HCT116 (cell line): ENCODE results near the gene COL15A1. TPM values are rescaled to one million over a fixed set of nuclear protein-coding genes. Genes with fewer than 3 reads are reported as not detected.

ENCODE experiments used
- ATAC-seq: fragments of 200-7000 bp; cut with Tn5 transposase; 2 replicates; pipeline ENCODE4 v1.9.1; 2020; ENCODE audit warnings: mild to moderate bottlenecking, moderate library complexity
- BruUV-seq: library from RNA; stranded (reverse); fragments of 400-500 nt; replicated peaks from 2 replicates; lab custom pipeline; 2021; lab: Mats Ljungman, UMichigan
- CTCF ChIA-PET: fragments of 300-600 bp; sonication (Branson Sonifier 250); formaldehyde crosslinking; loops from one replicate; lab custom pipeline; 2021; ENCODE audit warnings: antibody characterized with exemption; lab: Charles Lee
- POLR2A ChIA-PET: fragments of 300-600, 350-600 bp; sonication (Branson Sonifier 250); formaldehyde crosslinking; loops from one replicate; lab custom pipeline; 2021; ENCODE audit warnings: antibody characterized with exemption; lab: Charles Lee
- RAD21 ChIA-PET, 2 experiments: fragments of 300-600 bp; sonication (Branson Sonifier 250); formaldehyde crosslinking; loops; one replicate each; lab custom pipeline; 2023; ENCODE audit warnings: low total read pairs in 2 of 2; ENCODE audit not compliant: uncharacterized antibody in 2 of 2, unreplicated experiment in 2 of 2, low non-redundant PET in 1 of 2; lab: Charles Lee
- DNase-seq: peaks from one replicate; pipeline ENCODE4 v3.0.0-alpha.2; 2010; ENCODE audit warnings: low read depth, low spot score
- H2AFZ ChIP-seq: fragments of 200-600 bp; shearing (Covaris generic), sonication (generic); 2 replicates; pipeline ENCODE4 v1.6.1; 2017; ENCODE audit warnings: low read depth, mixed run types, mixed read lengths, antibody characterized with exemption, low read length; ENCODE audit not compliant: poor library complexity, severe bottlenecking
- H3K27ac ChIP-seq: 2 replicates; pipeline ENCODE4 v1.5.1; 2012; ENCODE audit warnings: low read depth, low read length
- H3K27me3 ChIP-seq: fragments of 200-600 bp; sonication (generic); 2 replicates; pipeline ENCODE4 v1.6.1; 2016; ENCODE audit warnings: mixed run types, low read length, mixed read lengths; ENCODE audit not compliant: insufficient read depth
- H3K36me3 ChIP-seq, 2 experiments: fragments of 200-500 bp in 1 of 2; fragments of 200-600 bp in 1 of 2; sonication (Bioruptor generic) in 1 of 2; sonication (generic) in 1 of 2; 2 replicates each; pipeline versions ENCODE4 v1.5.1 to v1.6.1; 2014 to 2016; ENCODE audit warnings: low read length in 2 of 2, inconsistent platforms in 1 of 2, mixed read lengths in 1 of 2, mixed run types in 1 of 2; ENCODE audit not compliant: insufficient read depth in 2 of 2, control insufficient read depth in 1 of 2
- H3K4me1 ChIP-seq, 2 experiments: fragments of 200-600 bp in 1 of 2; sonication (generic) in 1 of 2; 2 replicates each; pipeline versions ENCODE4 v1.5.1 to v1.6.1; 2012 to 2017; ENCODE audit warnings: low read length in 2 of 2, inconsistent platforms in 1 of 2, mild to moderate bottlenecking in 1 of 2, mixed read lengths in 1 of 2, mixed run types in 1 of 2, moderate library complexity in 1 of 2; ENCODE audit not compliant: insufficient read depth in 2 of 2, control insufficient read depth in 1 of 2
- H3K4me2 ChIP-seq: fragments of 200-600 bp; sonication (generic); 2 replicates; pipeline ENCODE4 v1.6.1; 2017; ENCODE audit warnings: mixed run types, low read length, mixed read lengths
- H3K4me3 ChIP-seq, 2 experiments: fragments of 200-600 bp in 1 of 2; sonication (generic) in 1 of 2; replicated peaks in 1 of 2; 2 replicates each; pipeline ENCODE4 v1.5.1; 2011 to 2016; ENCODE audit warnings: low read length in 2 of 2, control low read depth in 1 of 2, low read depth in 1 of 2, mild to moderate bottlenecking in 1 of 2, mixed read lengths in 1 of 2, mixed run types in 1 of 2
- H3K79me2 ChIP-seq: fragments of 200-600 bp; sonication (generic); 2 replicates; pipeline ENCODE4 v1.6.1; 2017; ENCODE audit warnings: mild to moderate bottlenecking, mixed run types, low read length, moderate library complexity, mixed read lengths; ENCODE audit not compliant: insufficient read depth
- H3K9ac ChIP-seq: fragments of 200-600 bp; sonication (generic); 2 replicates; pipeline ENCODE4 v1.6.1; 2016; ENCODE audit warnings: low read length, mixed read lengths
- H3K9me2 ChIP-seq: fragments of 200-600 bp; sonication (generic), shearing (Covaris generic); 2 replicates; pipeline ENCODE4 v1.6.1; 2017; ENCODE audit warnings: mixed run types, mild to moderate bottlenecking, moderate library complexity; ENCODE audit not compliant: insufficient read depth
- H3K9me3 ChIP-seq, 2 experiments: fragments of 200-500 bp in 1 of 2; fragments of 200-600 bp in 1 of 2; sonication (Bioruptor generic) in 1 of 2; sonication (generic) in 1 of 2; 2 replicates each; pipeline ENCODE4 v1.6.1; 2014 to 2017; ENCODE audit warnings: low read length in 2 of 2, mixed read lengths in 2 of 2, inconsistent platforms in 1 of 2, low read depth in 1 of 2, mild to moderate bottlenecking in 1 of 2, mixed run types in 1 of 2, moderate library complexity in 1 of 2; ENCODE audit not compliant: control insufficient read depth in 1 of 2, insufficient read depth in 1 of 2
- H4K20me1 ChIP-seq: fragments of 200-600 bp; sonication (generic), shearing (Covaris generic); 2 replicates; pipeline ENCODE4 v1.6.1; 2017; ENCODE audit warnings: mixed run types, mild to moderate bottlenecking, moderate library complexity; ENCODE audit not compliant: insufficient read depth
- CBX3 ChIP-seq: IDR thresholded peaks from 2 replicates; pipeline ENCODE4 v1.6.1; 2012; ENCODE audit warnings: low read depth
- EGR1 ChIP-seq: IDR thresholded peaks from 2 replicates; pipeline ENCODE4 v1.6.1; 2012; ENCODE audit warnings: low read depth
- EZH2 ChIP-seq: fragments of 200-600 bp; sonication (generic); IDR thresholded peaks from 2 replicates; pipeline ENCODE4 v1.6.1; 2017; ENCODE audit warnings: antibody characterized with exemption, mixed run types
- FOSL1 ChIP-seq: IDR thresholded peaks from 2 replicates; pipeline ENCODE4 v1.6.1; 2012; ENCODE audit warnings: low read depth
- JUND ChIP-seq: IDR thresholded peaks from 2 replicates; pipeline ENCODE4 v1.6.1; 2012
- POLR2A ChIP-seq: IDR thresholded peaks from 2 replicates; pipeline ENCODE4 v1.7.0; 2011; ENCODE audit warnings: borderline replicate concordance; ENCODE audit not compliant: insufficient read depth, insufficient read length; ENCODE audit errors: extremely low read depth
- RAD21 ChIP-seq: IDR thresholded peaks from 2 replicates; pipeline ENCODE4 v1.6.1; 2012; ENCODE audit warnings: low read depth, mild to moderate bottlenecking
- SP1 ChIP-seq: IDR thresholded peaks from 2 replicates; pipeline ENCODE4 v1.6.1; 2012; ENCODE audit warnings: low read depth
- SRF ChIP-seq: IDR thresholded peaks from 2 replicates; pipeline ENCODE4 v1.6.1; 2012; ENCODE audit warnings: low read depth
- TCF7L2 ChIP-seq: IDR thresholded peaks from 2 replicates; pipeline ENCODE4 v1.7.0; 2011; ENCODE audit warnings: borderline replicate concordance, inconsistent platforms; ENCODE audit not compliant: insufficient read depth, insufficient read length; ENCODE audit errors: extremely low read depth
- YY1 ChIP-seq: IDR thresholded peaks from 2 replicates; pipeline ENCODE4 v1.6.1; 2011; ENCODE audit warnings: low read length, low read depth, moderate library complexity, mild to moderate bottlenecking; ENCODE audit not compliant: insufficient replicate concordance; ENCODE audit errors: extremely low read depth
- ZFX ChIP-seq: fragments of 450-650 bp; IDR thresholded peaks from 2 replicates; pipeline ENCODE4 v1.6.1; 2017
- ZNF274 ChIP-seq: fragments of 200-500 bp; sonication (Bioruptor generic); IDR thresholded peaks from 2 replicates; pipeline ENCODE4 v1.6.1; 2014; ENCODE audit warnings: mild to moderate bottlenecking, low read depth, low read length, inconsistent platforms
- intact Hi-C: fragments of 100-400 bp; cut with micrococcal nuclease; formaldehyde crosslinking; loops from 2 replicates; pipeline ENCODE4 v1.10.0; 2022
- total RNA-seq: library from RNA; stranded (reverse); gene quantifications from one replicate; pipeline ENCODE4 v1.2.1, GENCODE V29; 2021; ENCODE audit not compliant: unreplicated experiment
- TF ChIP-seq, protein P1 (sequence below): IDR thresholded peaks from 2 replicates; pipeline ENCODE4 v1.6.1; 2012
- TF ChIP-seq, protein P2 (sequence below): IDR thresholded peaks from 2 replicates; pipeline ENCODE4 v1.6.1; 2012; ENCODE audit warnings: low read depth
- TF ChIP-seq, protein P3 (sequence below), 3 experiments: fragments of 200-600 bp in 1 of 3; sonication (generic) in 1 of 3; IDR thresholded peaks in 2 of 3; conservative IDR thresholded peaks in 1 of 3; 2 replicates each; pipeline ENCODE4 v1.5.1; 2012 to 2017; ENCODE audit warnings: low read depth in 2 of 3, low read length in 2 of 3, antibody characterized with exemption in 1 of 3, borderline replicate concordance in 1 of 3, control low read depth in 1 of 3, mild to moderate bottlenecking in 1 of 3, mixed read lengths in 1 of 3, mixed run types in 1 of 3, moderate library complexity in 1 of 3; ENCODE audit not compliant: insufficient read depth in 1 of 3

The COL15A1 gene
- total RNA-seq, 1 experiment from 2014 or later, result 0.15 TPM

DNA sequence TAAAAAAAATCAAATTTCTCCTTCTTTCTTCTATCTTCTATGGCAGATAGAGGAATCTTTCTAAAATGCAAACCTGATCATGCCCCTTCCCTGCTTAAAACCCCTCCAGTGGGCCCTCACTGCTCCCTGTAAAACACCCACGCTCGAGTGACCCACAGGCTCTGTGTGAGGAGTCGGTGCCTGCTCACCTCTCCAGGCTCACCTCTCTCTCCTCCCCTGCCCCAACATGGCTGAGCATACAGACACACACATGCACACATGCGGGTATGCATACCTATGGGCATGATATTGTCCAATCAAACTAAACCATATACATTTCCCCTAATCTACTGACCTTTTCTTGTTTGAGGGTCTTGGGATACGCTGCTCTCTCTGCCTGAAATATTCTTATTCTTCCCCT lies 40.8 kb upstream of the COL15A1 start:
- TF ChIP-seq SP1 (no peak), SRF (no peak), FOSL1 (no peak), CBX3 (no peak), ZFX (no peak), EGR1 (no peak), EZH2 (no peak), TCF7L2 (no peak), RAD21 (no peak), POLR2A (no peak), YY1 (no peak), JUND (no peak), ZNF274 (no peak)
- TF ChIP-seq, protein P1, sequence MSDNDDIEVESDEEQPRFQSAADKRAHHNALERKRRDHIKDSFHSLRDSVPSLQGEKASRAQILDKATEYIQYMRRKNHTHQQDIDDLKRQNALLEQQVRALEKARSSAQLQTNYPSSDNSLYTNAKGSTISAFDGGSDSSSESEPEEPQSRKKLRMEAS, result no peak
- TF ChIP-seq, protein P2, sequence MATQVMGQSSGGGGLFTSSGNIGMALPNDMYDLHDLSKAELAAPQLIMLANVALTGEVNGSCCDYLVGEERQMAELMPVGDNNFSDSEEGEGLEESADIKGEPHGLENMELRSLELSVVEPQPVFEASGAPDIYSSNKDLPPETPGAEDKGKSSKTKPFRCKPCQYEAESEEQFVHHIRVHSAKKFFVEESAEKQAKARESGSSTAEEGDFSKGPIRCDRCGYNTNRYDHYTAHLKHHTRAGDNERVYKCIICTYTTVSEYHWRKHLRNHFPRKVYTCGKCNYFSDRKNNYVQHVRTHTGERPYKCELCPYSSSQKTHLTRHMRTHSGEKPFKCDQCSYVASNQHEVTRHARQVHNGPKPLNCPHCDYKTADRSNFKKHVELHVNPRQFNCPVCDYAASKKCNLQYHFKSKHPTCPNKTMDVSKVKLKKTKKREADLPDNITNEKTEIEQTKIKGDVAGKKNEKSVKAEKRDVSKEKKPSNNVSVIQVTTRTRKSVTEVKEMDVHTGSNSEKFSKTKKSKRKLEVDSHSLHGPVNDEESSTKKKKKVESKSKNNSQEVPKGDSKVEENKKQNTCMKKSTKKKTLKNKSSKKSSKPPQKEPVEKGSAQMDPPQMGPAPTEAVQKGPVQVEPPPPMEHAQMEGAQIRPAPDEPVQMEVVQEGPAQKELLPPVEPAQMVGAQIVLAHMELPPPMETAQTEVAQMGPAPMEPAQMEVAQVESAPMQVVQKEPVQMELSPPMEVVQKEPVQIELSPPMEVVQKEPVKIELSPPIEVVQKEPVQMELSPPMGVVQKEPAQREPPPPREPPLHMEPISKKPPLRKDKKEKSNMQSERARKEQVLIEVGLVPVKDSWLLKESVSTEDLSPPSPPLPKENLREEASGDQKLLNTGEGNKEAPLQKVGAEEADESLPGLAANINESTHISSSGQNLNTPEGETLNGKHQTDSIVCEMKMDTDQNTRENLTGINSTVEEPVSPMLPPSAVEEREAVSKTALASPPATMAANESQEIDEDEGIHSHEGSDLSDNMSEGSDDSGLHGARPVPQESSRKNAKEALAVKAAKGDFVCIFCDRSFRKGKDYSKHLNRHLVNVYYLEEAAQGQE, result no peak
- TF ChIP-seq, protein P3, sequence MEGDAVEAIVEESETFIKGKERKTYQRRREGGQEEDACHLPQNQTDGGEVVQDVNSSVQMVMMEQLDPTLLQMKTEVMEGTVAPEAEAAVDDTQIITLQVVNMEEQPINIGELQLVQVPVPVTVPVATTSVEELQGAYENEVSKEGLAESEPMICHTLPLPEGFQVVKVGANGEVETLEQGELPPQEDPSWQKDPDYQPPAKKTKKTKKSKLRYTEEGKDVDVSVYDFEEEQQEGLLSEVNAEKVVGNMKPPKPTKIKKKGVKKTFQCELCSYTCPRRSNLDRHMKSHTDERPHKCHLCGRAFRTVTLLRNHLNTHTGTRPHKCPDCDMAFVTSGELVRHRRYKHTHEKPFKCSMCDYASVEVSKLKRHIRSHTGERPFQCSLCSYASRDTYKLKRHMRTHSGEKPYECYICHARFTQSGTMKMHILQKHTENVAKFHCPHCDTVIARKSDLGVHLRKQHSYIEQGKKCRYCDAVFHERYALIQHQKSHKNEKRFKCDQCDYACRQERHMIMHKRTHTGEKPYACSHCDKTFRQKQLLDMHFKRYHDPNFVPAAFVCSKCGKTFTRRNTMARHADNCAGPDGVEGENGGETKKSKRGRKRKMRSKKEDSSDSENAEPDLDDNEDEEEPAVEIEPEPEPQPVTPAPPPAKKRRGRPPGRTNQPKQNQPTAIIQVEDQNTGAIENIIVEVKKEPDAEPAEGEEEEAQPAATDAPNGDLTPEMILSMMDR (IDR thresholded peaks at IDR 0.05 in 2 of 3, conservative IDR thresholded peaks at IDR 0.05 in 1 of 3; ENCODE audit: borderline replicate concordance in 1 of 3, insufficient read depth in 1 of 3, low read depth in 2 of 3, low read length in 2 of 3), result no peak
- no peaks in the 10 kb centered on the region for H3K4me1 ChIP-seq
- DNase-seq (no peak), ATAC-seq (no peak)
- H4K20me1 ChIP-seq, result no peaks in the 10 kb centered on the region
- ChIA-PET RAD21 (no interaction called here), POLR2A (no interaction called here), CTCF (no interaction called here)
- no peaks in the 10 kb centered on the region for H3K36me3 ChIP-seq
- H3K9ac ChIP-seq, result no peak overlapping the region
- no peaks in the 10 kb centered on the region for H3K9me2 ChIP-seq
- no peaks in the 10 kb centered on the region for H3K27me3 ChIP-seq
- H2AFZ ChIP-seq, result no peak overlapping the region
- no TSS peak for BruUV-seq
- H3K4me3 ChIP-seq, result no peak overlapping the region
- H3K9me3 ChIP-seq, result no peaks in the 10 kb centered on the region
- intact Hi-C loops, result no loop called here
- no peak overlapping the region for H3K27ac ChIP-seq
- H3K79me2 ChIP-seq, result no peaks in the 10 kb centered on the region
- no peak overlapping the region for H3K4me2 ChIP-seq
